OCI-LY1 (cell line): ENCODE data around the gene SLC2A9.

Source experiments
- H2AFZ ChIP-seq: fragments of 200-600 bp; sonication (generic), shearing (Covaris generic); 2 replicates; pipeline ENCODE4 v1.6.0; 2014; ENCODE audit warnings: antibody characterized with exemption, mild to moderate bottlenecking, low read length
- H3F3A ChIP-seq: fragments of 200-600 bp; sonication (generic), shearing (Covaris generic); 2 replicates; pipeline ENCODE4 v1.6.0; 2014; ENCODE audit warnings: mild to moderate bottlenecking, antibody characterized with exemption, low read length, moderate library complexity; ENCODE audit not compliant: insufficient read depth
- H3K27ac ChIP-seq: fragments of 200-600 bp; sonication (generic); 2 replicates; pipeline ENCODE4 v1.5.1; 2014; ENCODE audit warnings: low read length, mixed run types, mild to moderate bottlenecking, low read depth; ENCODE audit not compliant: poor library complexity, severe bottlenecking
- H3K27me3 ChIP-seq: fragments of 200-600 bp; sonication (generic); 2 replicates; pipeline ENCODE4 v1.6.0; 2014; ENCODE audit warnings: antibody characterized with exemption, mild to moderate bottlenecking, low read length, moderate library complexity; ENCODE audit not compliant: insufficient read depth
- H3K36me3 ChIP-seq: fragments of 200-600 bp; sonication (generic); 2 replicates; pipeline ENCODE4 v1.6.1; 2014; ENCODE audit warnings: mild to moderate bottlenecking, antibody characterized with exemption, low read length, moderate library complexity, mixed read lengths; ENCODE audit not compliant: insufficient read depth
- H3K4me1 ChIP-seq: fragments of 200-600 bp; sonication (generic); 2 replicates; pipeline ENCODE4 v1.5.1; 2014; ENCODE audit warnings: mild to moderate bottlenecking, low read length, moderate library complexity; ENCODE audit not compliant: insufficient read depth, severe bottlenecking
- H3K4me2 ChIP-seq: fragments of 200-600 bp; sonication (generic), shearing (Covaris generic); 2 replicates; pipeline ENCODE4 v1.6.1; 2014; ENCODE audit warnings: low read length
- H3K4me3 ChIP-seq: fragments of 200-600 bp; sonication (generic); 2 replicates; pipeline ENCODE4 v1.5.1; 2014; ENCODE audit warnings: low read length, low read depth, mild to moderate bottlenecking, mixed read lengths; ENCODE audit not compliant: poor library complexity, severe bottlenecking
- H3K79me2 ChIP-seq: fragments of 200-600 bp; shearing (Covaris generic); 2 replicates; pipeline ENCODE4 v1.6.1; 2016; ENCODE audit warnings: mixed run types, low read length, mixed read lengths; ENCODE audit not compliant: insufficient read depth
- H3K9ac ChIP-seq: fragments of 200-600 bp; sonication (generic), shearing (Covaris generic); 2 replicates; pipeline ENCODE4 v1.6.1; 2014; ENCODE audit warnings: mild to moderate bottlenecking, low read length, mixed read lengths
- H3K9me2 ChIP-seq: fragments of 200-600 bp; sonication (generic), shearing (Covaris generic); 2 replicates; pipeline ENCODE4 v1.6.1; 2014; ENCODE audit warnings: low read depth, mild to moderate bottlenecking, low read length, mixed read lengths
- H3K9me3 ChIP-seq: fragments of 200-600 bp; shearing (Covaris generic); 2 replicates; pipeline ENCODE4 v1.6.1; 2014; ENCODE audit warnings: low read length, mixed read lengths
- H4K20me1 ChIP-seq: fragments of 200-600 bp; sonication (generic), shearing (Covaris generic); 2 replicates; pipeline ENCODE4 v1.6.0; 2016; ENCODE audit warnings: mild to moderate bottlenecking, low read length; ENCODE audit not compliant: insufficient read depth
- CTCF ChIP-seq: fragments of 200-600 bp; sonication (generic), shearing (Covaris generic); IDR thresholded peaks from 2 replicates; pipeline ENCODE4 v1.5.1; 2017; ENCODE audit warnings: mild to moderate bottlenecking, antibody characterized with exemption, low read length, moderate library complexity, mixed read lengths
- EZH2 ChIP-seq: fragments of 200-600 bp; sonication (generic), shearing (Covaris generic); IDR thresholded peaks from 2 replicates; pipeline ENCODE4 v1.8.0; 2017; ENCODE audit warnings: borderline replicate concordance, mixed run types, mild to moderate bottlenecking, antibody characterized with exemption, low read length, moderate library complexity, mixed read lengths

The SLC2A9 gene

GRCh38 chr4:10031668-10032590 lies 10.6 kb upstream of the SLC2A9 start:
- Histone ChIP-seq H2AFZ (no peak overlapping the region), H3K9ac (no peak overlapping the region), H3K27me3 (no peaks in the 10 kb centered on the region), H3K4me2 (no peak overlapping the region), H3K9me2 (no peaks in the 10 kb centered on the region), H4K20me1 (no peaks in the 10 kb centered on the region), H3F3A (no peaks in the 10 kb centered on the region), H3K27ac (no peak overlapping the region), H3K79me2 (no peaks in the 10 kb centered on the region), H3K4me3 (no peak overlapping the region), H3K4me1 (no peaks in the 10 kb centered on the region), H3K9me3 (no peaks in the 10 kb centered on the region), H3K36me3 (no peaks in the 10 kb centered on the region)
- TF ChIP-seq EZH2 (no peak), CTCF (no peak)

GRCh38 chr4:10030972-10031667 lies 9.8 kb upstream of the SLC2A9 start:
- H3K27ac ChIP-seq = no peak overlapping the region
- H3K9me2 ChIP-seq = no peaks in the 10 kb centered on the region
- H3F3A ChIP-seq = no peaks in the 10 kb centered on the region
- H3K4me2 ChIP-seq = no peak overlapping the region
- H3K4me3 ChIP-seq = no peak overlapping the region
- H2AFZ ChIP-seq = no peak overlapping the region
- no peaks in the 10 kb centered on the region for H3K27me3 ChIP-seq
- H3K79me2 ChIP-seq = no peaks in the 10 kb centered on the region
- no peaks in the 10 kb centered on the region for H3K9me3 ChIP-seq
- no peak overlapping the region for H3K9ac ChIP-seq
- no peak for TF ChIP-seq EZH2
- TF ChIP-seq CTCF = no peak
- H3K4me1 ChIP-seq = no peaks in the 10 kb centered on the region
- no peaks in the 10 kb centered on the region for H4K20me1 ChIP-seq
- H3K36me3 ChIP-seq = no peaks in the 10 kb centered on the region

- no peak overlapping the region for H2AFZ ChIP-seq
- H3K4me3 ChIP-seq = no peak overlapping the region
- no peak overlapping the region for H3K27ac ChIP-seq
- H3K79me2 ChIP-seq = no peaks in the 10 kb centered on the region
- no peaks in the 10 kb centered on the region for H3K4me1 ChIP-seq
- TF ChIP-seq EZH2 (no peak), CTCF (no peak)
- H3K9me3 ChIP-seq = no peaks in the 10 kb centered on the region
- H3K9ac ChIP-seq = no peak overlapping the region
- no peaks in the 10 kb centered on the region for H4K20me1 ChIP-seq
- no peaks in the 10 kb centered on the region for H3K27me3 ChIP-seq
- no peaks in the 10 kb centered on the region for H3F3A ChIP-seq
- H3K9me2 ChIP-seq = no peaks in the 10 kb centered on the region
- H3K4me2 ChIP-seq = no peak overlapping the region
- H3K36me3 ChIP-seq = no peaks in the 10 kb centered on the region
Observed at GRCh38 chr4:10029403-10029802, 8.1 kb upstream of the SLC2A9 start.
